A549 (cell line): ENCODE measurements around the gene KISS1. TPM values are rescaled to one million over a fixed set of nuclear protein-coding genes. Genes with fewer than 3 reads are reported as not detected.

Experiments used
- ATAC-seq, 2 experiments: fragments of 200-7000 bp in 1 of 2; fragments of >200 bp in 1 of 2; cut with Nextera tagmentation in 1 of 2; cut with Tn5 transposase in 1 of 2; 3 replicates each; pipeline versions ENCODE4 v1.8.0 to v1.9.1; 2018 to 2020; ENCODE audit warnings: mild to moderate bottlenecking in 1 of 2, moderate library complexity in 1 of 2
- CTCF ChIA-PET: fragments of 300-600 bp; sonication (Branson Sonifier 250); formaldehyde crosslinking; extraction: SDS; loops from one replicate; lab custom pipeline; 2021; ENCODE audit warnings: antibody characterized with exemption, inconsistent platforms; lab: Yijun Ruan, JAX
- POLR2A ChIA-PET: fragments of 350-600 bp; formaldehyde crosslinking; extraction: SDS; loops from one replicate; lab custom pipeline; 2021; ENCODE audit warnings: antibody characterized with exemption, inconsistent platforms; lab: Yijun Ruan, JAX
- DNase-seq, 2 experiments: peaks; one replicate each; pipeline versions ENCODE4 v3.0.0 to v3.0.0-alpha.2; 2011 to 2016; ENCODE audit warnings: low read depth in 1 of 2, low spot score in 1 of 2
- FAIRE-seq: peaks from 2 replicates; lab custom pipeline; 2011; peaks lifted over from hg19 to GRCh38; lab: Jason Lieb, UNC
- H3K27ac ChIP-seq, 2 experiments: fragments of >200 bp; sonication (Bioruptor Twin); formaldehyde crosslinking; 3 replicates each; pipeline ENCODE4 v1.5.1; 2016 to 2017
- H3K4me1 ChIP-seq: fragments of >200 bp; sonication (Bioruptor Twin); formaldehyde crosslinking; 3 replicates; pipeline ENCODE4 v1.6.1; 2016
- H3K4me2 ChIP-seq: fragments of >200 bp; sonication (Bioruptor Twin); formaldehyde crosslinking; 3 replicates; pipeline ENCODE4 v1.6.1; 2016
- H3K4me3 ChIP-seq: fragments of >200 bp; sonication (Bioruptor Twin); formaldehyde crosslinking; 3 replicates; pipeline ENCODE4 v1.5.1; 2016
- H3K9me3 ChIP-seq: fragments of >200 bp; sonication (Bioruptor Twin); formaldehyde crosslinking; 3 replicates; pipeline ENCODE4 v1.6.1; 2016
- BHLHE40 ChIP-seq: IDR thresholded peaks from 2 replicates; pipeline ENCODE4 v1.6.1; 2012; ENCODE audit warnings: low read depth, low read length, inconsistent platforms
- CBX2 ChIP-seq: fragments of 200-600 bp; sonication (generic); IDR thresholded peaks from 2 replicates; pipeline ENCODE4 v1.6.1; 2016; ENCODE audit warnings: low read depth, mild to moderate bottlenecking, borderline replicate concordance
- CBX8 ChIP-seq: fragments of 200-600 bp; sonication (generic); IDR thresholded peaks from 2 replicates; pipeline ENCODE4 v1.6.1; 2016
- CEBPB ChIP-seq, 2 experiments: fragments of >200 bp in 1 of 2; sonication (Bioruptor Twin) in 1 of 2; formaldehyde crosslinking in 1 of 2; IDR thresholded peaks; 2 replicates each; pipeline ENCODE4 v1.6.1; 2012 to 2016
- CHD4 ChIP-seq: fragments of 200-600 bp; sonication (generic); IDR thresholded peaks from 2 replicates; pipeline ENCODE4 v1.6.1; 2016; ENCODE audit warnings: antibody characterized with exemption, mild to moderate bottlenecking, borderline replicate concordance
- E2F6 ChIP-seq: IDR thresholded peaks from 2 replicates; pipeline ENCODE4 v1.6.1; 2012; ENCODE audit warnings: low read depth, borderline replicate concordance
- ELK1 ChIP-seq: fragments of 150-350 bp; IDR thresholded peaks from 2 replicates; pipeline ENCODE4 v1.6.1; 2014; ENCODE audit warnings: low read depth, mild to moderate bottlenecking, low read length
- FOSL2 ChIP-seq, 2 experiments: fragments of 450-650 bp in 1 of 2; fragments of >200 bp in 1 of 2; sonication (Bioruptor Twin) in 1 of 2; formaldehyde crosslinking; IDR thresholded peaks; 2 replicates each; pipeline versions ENCODE4 v1.5.0 to v1.6.1; 2016 to 2020; ENCODE audit warnings: mild to moderate bottlenecking in 1 of 2, moderate library complexity in 1 of 2
- GATA3 ChIP-seq: IDR thresholded peaks from 2 replicates; pipeline ENCODE4 v1.6.1; 2012; ENCODE audit warnings: borderline replicate concordance
- HDAC2 ChIP-seq: fragments of 200-600 bp; sonication (generic); IDR thresholded peaks from 2 replicates; pipeline ENCODE4 v1.6.1; 2016
- HES2 ChIP-seq: fragments of >200 bp; sonication (Bioruptor Twin); formaldehyde crosslinking; IDR thresholded peaks from 2 replicates; pipeline ENCODE4 v1.6.1; 2016
- HEYL ChIP-seq: fragments of 250-450 bp; sonication (Bioruptor Pico); IDR thresholded peaks from 2 replicates; pipeline ENCODE4 v1.8.0; 2021; ENCODE audit warnings: mild to moderate bottlenecking, moderate library complexity
- HOXA7 ChIP-seq: fragments of 250-450 bp; sonication (Bioruptor Pico); IDR thresholded peaks from 2 replicates; pipeline ENCODE4 v1.5.0; 2020; ENCODE audit warnings: mild to moderate bottlenecking, moderate library complexity
- KDM1A ChIP-seq: fragments of 200-600 bp; sonication (generic); IDR thresholded peaks from 2 replicates; pipeline ENCODE4 v1.6.1; 2016; ENCODE audit warnings: low read depth, mild to moderate bottlenecking
- MAZ ChIP-seq: fragments of 150-350 bp; IDR thresholded peaks from 2 replicates; pipeline ENCODE4 v1.6.1; 2014; ENCODE audit warnings: antibody characterized with exemption, low read depth, low read length, borderline replicate concordance
- MYC ChIP-seq: IDR thresholded peaks from 2 replicates; pipeline ENCODE4 v1.6.1; 2012; ENCODE audit warnings: mild to moderate bottlenecking, inconsistent platforms, low read length, improper control_type of control experiment, borderline replicate concordance
- NR3C1 ChIP-seq: fragments of >200 bp; sonication (Bioruptor Twin); formaldehyde crosslinking; IDR thresholded peaks from 3 replicates; pipeline ENCODE4 v1.6.1; 2017
- PBX3 ChIP-seq: IDR thresholded peaks from 2 replicates; pipeline ENCODE4 v1.6.1; 2012
- PHF8 ChIP-seq: fragments of 200-600 bp; sonication (generic); IDR thresholded peaks from 2 replicates; pipeline ENCODE4 v1.6.1; 2016; ENCODE audit warnings: low read depth, mild to moderate bottlenecking, antibody characterized with exemption, moderate library complexity, borderline replicate concordance
- REST ChIP-seq: fragments of 200-600 bp; sonication (generic); IDR thresholded peaks from 2 replicates; pipeline ENCODE4 v1.6.1; 2016; ENCODE audit warnings: antibody characterized with exemption, mild to moderate bottlenecking, moderate library complexity
- RFX5 ChIP-seq: fragments of 450-650 bp; IDR thresholded peaks from 2 replicates; pipeline ENCODE4 v1.7.1; 2014; ENCODE audit warnings: antibody characterized with exemption, mild to moderate bottlenecking, moderate library complexity
- TP53 ChIP-seq: fragments of 250-450 bp; sonication (Bioruptor Pico); IDR thresholded peaks from 2 replicates; pipeline ENCODE4 v1.5.0; 2021; ENCODE audit warnings: mild to moderate bottlenecking, moderate library complexity
- ZC3H11A ChIP-seq: fragments of 450-650 bp; IDR thresholded peaks from 2 replicates; pipeline ENCODE4 v1.6.1; 2014; ENCODE audit warnings: antibody characterized with exemption, mild to moderate bottlenecking
- ZNF302 ChIP-seq: fragments of 250-450 bp; sonication (Bioruptor Pico); IDR thresholded peaks from 2 replicates; pipeline ENCODE4 v1.9.0; 2021; ENCODE audit warnings: inconsistent platforms, mild to moderate bottlenecking, moderate library complexity
- WGBS: methylation state at CpG from one replicate; pipeline ENCODE4 v1.1.6; 2017; ENCODE audit errors: missing lambda C conversion rate; 5-methylcytosine and 5-hydroxymethylcytosine counted together
- polyA plus RNA-seq, 4 experiments: library from polyadenylated mRNA; depleted of rRNA in 3 of 4; stranded (reverse); fragments of >200 nt; fragmentation: RNase III in 1 of 4; extraction: RNeasy Plus Mini Kit Qiagen cat#74134 plus additional on column Dnase treatment in 1 of 4; gene quantifications; 2 replicates in 3 of 4; 3 replicates in 1 of 4; pipeline ENCODE4 v1.2.3, GENCODE V29; 2011 to 2017

The KISS1 gene
- polyA plus RNA-seq, 2 of the 4 experiments (the other 2 are of a cell fraction), result 0.23 TPM; not detected in 1

- WGBS, result 88% methylated on average over 5 of the region's 5 CpGs
- ATAC-seq (no peak), FAIRE-seq (no peak), DNase-seq (no peak)
- Histone ChIP-seq H3K9me3 (no peaks in the 10 kb centered on the region), H3K4me3 (no peak overlapping the region), H3K4me2 (no peak overlapping the region), H3K4me1 (no peaks in the 10 kb centered on the region), H3K27ac (no peak overlapping the region)
- no peak for TF ChIP-seq CEBPB (IDR thresholded peaks at IDR 0.05)
- no peak for TF ChIP-seq BHLHE40
- CTCF ChIA-PET, result interaction anchor here (0.9 to 3.4 kb wide), 7 partner anchors 16 to 125 kb away, joined by 3 to 16 read pairs (median 5); partner anchors contain the start of gene PLEKHA6
- POLR2A ChIA-PET, result no interaction called here
Observed at GRCh38 chr1:204241914-204242313, 45.6 kb upstream of the KISS1 start.

GRCh38 chr1:204241050-204241449 lies 44.8 kb upstream of the KISS1 start:
- ChIA-PET CTCF (interaction anchor here (0.8 to 3.4 kb wide), 8 partner anchors 15 to 566 kb away, joined by 3 to 16 read pairs (median 4); no protein-coding TSS in a partner anchor), POLR2A (no interaction called here)
- H3K4me1 ChIP-seq, result no peaks in the 10 kb centered on the region
- WGBS, result 76% methylated on average over 2 of the region's 2 CpGs
- FAIRE-seq, result no peak
- no peak overlapping the region for H3K27ac ChIP-seq
- TF ChIP-seq ZNF302 (CRISPR knock-in tag) (no peak), HES2 (no peak), FOSL2 (IDR thresholded peaks at IDR 0.05) (no peak), FOSL2 (CRISPR knock-in tag; IDR thresholded peaks at IDR 0.05) (no peak), PBX3 (no peak), REST (no peak), NR3C1 (no peak), ZC3H11A (no peak), HEYL (no peak), MAZ (no peak), GATA3 (no peak), PHF8 (no peak), CBX8 (no peak)
- no peak overlapping the region for H3K4me3 ChIP-seq
- DNase-seq, result peak in 1 of 2 experiments; percentile 14
- H3K9me3 ChIP-seq, result no peaks in the 10 kb centered on the region
- peak; percentile 74 to 84 for ATAC-seq
- H3K4me2 ChIP-seq, result no peak overlapping the region

- ATAC-seq (no peak), DNase-seq (no peak), FAIRE-seq (no peak)
- WGBS, result 97% methylated on average over 1 of the region's 1 CpG
- no peaks in the 10 kb centered on the region for H3K9me3 ChIP-seq
- ChIA-PET POLR2A (no interaction called here), CTCF (interaction anchor here (0.8 to 3.4 kb wide), 6 partner anchors 8 to 567 kb away, joined by 3 to 16 read pairs (median 4); no protein-coding TSS in a partner anchor)
- H3K27ac ChIP-seq, result no peak overlapping the region
- no peak overlapping the region for H3K4me2 ChIP-seq
- no peak overlapping the region for H3K4me3 ChIP-seq
- H3K4me1 ChIP-seq, result no peaks in the 10 kb centered on the region
- TF ChIP-seq CBX2 (no peak), MYC (no peak), CHD4 (no peak), HDAC2 (no peak), RFX5 (no peak), HOXA7 (CRISPR knock-in tag) (no peak), KDM1A (no peak), E2F6 (no peak), ELK1 (no peak), REST (no peak), GATA3 (no peak), TP53 (CRISPR knock-in tag) (no peak)
Observed at GRCh38 chr1:204240233-204240632, 43.9 kb upstream of the KISS1 start.
